H1 (cell line): ENCODE measurements around the gene SFTPA1. TPM values are rescaled to one million over a fixed set of nuclear protein-coding genes. Genes with fewer than 3 reads are reported as not detected.

Source experiments
- CBX8 ChIP-seq: fragments of 300-800, 300-1000 bp; sonication (generic); IDR thresholded peaks from 2 replicates; pipeline ENCODE4 v1.7.1; 2016; ENCODE audit warnings: low read depth, low read length, borderline replicate concordance
- CHD7 ChIP-seq: fragments of 300-600 bp; sonication (generic); IDR thresholded peaks from 2 replicates; pipeline ENCODE4 v1.7.1; 2012; ENCODE audit warnings: low read length, moderate library complexity, mild to moderate bottlenecking, inconsistent platforms; ENCODE audit not compliant: insufficient replicate concordance
- MAFK ChIP-seq: IDR thresholded peaks from 2 replicates; pipeline ENCODE4 v1.6.1; 2012; ENCODE audit warnings: low read depth, mild to moderate bottlenecking, improper control_type of control experiment, low read length
- TBP ChIP-seq: IDR thresholded peaks from 2 replicates; pipeline ENCODE4 v1.6.1; 2011; ENCODE audit warnings: low read depth, low read length, improper control_type of control experiment
- polyA plus RNA-seq, 7 experiments: library from polyadenylated mRNA; depleted of rRNA in 3 of 7; stranded (reverse) in 5 of 7; unstranded in 2 of 7; fragments of >200 nt in 5 of 7; fragments of 200-250 nt in 2 of 7; gene quantifications; 1 replicate in 5 of 7; 2 replicates in 1 of 7; 4 replicates in 1 of 7; pipeline versions ENCODE4 v1.2.1 to v1.2.3, GENCODE V29; 2011 to 2013; ENCODE audit warnings: missing spikeins in 2 of 7, mixed read lengths in 2 of 7
- total RNA-seq: library from RNA; stranded (reverse); fragmentation: NEBNext Ultra II Directional; extraction: Animal tissue kit (Norgen Biotek cat#: 25700); gene quantifications from 2 replicates; pipeline ENCODE4 v1.2.1, GENCODE V29; 2021
- TF ChIP-seq, protein P1 (sequence below): IDR thresholded peaks from 2 replicates; pipeline ENCODE4 v1.6.1; 2011; ENCODE audit warnings: low read length, improper control_type of control experiment

The SFTPA1 gene
- total and polyA plus RNA-seq, 2 of the 8 experiments (the other 6 are each of a cell fraction or from before 2014, with no cell fraction given), result not detected

GRCh38 chr10:79627075-79627474 is 16.3 kb downstream of the SFTPA1 start (continued):
- TF ChIP-seq, protein P1, sequence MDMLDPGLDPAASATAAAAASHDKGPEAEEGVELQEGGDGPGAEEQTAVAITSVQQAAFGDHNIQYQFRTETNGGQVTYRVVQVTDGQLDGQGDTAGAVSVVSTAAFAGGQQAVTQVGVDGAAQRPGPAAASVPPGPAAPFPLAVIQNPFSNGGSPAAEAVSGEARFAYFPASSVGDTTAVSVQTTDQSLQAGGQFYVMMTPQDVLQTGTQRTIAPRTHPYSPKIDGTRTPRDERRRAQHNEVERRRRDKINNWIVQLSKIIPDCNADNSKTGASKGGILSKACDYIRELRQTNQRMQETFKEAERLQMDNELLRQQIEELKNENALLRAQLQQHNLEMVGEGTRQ, result no peak
- no peak for TF ChIP-seq CBX8
- no peak for TF ChIP-seq CHD7
- no peak for TF ChIP-seq MAFK
- TF ChIP-seq TBP, result no peak
